Hepatocyte (in vitro differentiated cells): ENCODE data around the gene POLR2E.

Experiments used
- EZH2 ChIP-seq: fragments of 200-600 bp; sonication (generic); IDR thresholded peaks from 2 replicates; pipeline ENCODE4 v1.6.1; 2016; ENCODE audit warnings: antibody characterized with exemption, mild to moderate bottlenecking, borderline replicate concordance
- EZH2phosphoT487 ChIP-seq: fragments of 200-600 bp; sonication (generic); IDR thresholded peaks from one replicate; pipeline ENCODE4 v1.6.1; 2018; ENCODE audit warnings: antibody characterized with exemption, mild to moderate bottlenecking, low read depth, moderate library complexity; ENCODE audit not compliant: unreplicated experiment, severe bottlenecking
- TF ChIP-seq, protein P1 (sequence below): fragments of 200-600 bp; sonication (generic); IDR thresholded peaks from 2 replicates; pipeline ENCODE4 v1.5.1; 2016; ENCODE audit warnings: antibody characterized with exemption, mild to moderate bottlenecking; ENCODE audit not compliant: poor library complexity

DNA sequence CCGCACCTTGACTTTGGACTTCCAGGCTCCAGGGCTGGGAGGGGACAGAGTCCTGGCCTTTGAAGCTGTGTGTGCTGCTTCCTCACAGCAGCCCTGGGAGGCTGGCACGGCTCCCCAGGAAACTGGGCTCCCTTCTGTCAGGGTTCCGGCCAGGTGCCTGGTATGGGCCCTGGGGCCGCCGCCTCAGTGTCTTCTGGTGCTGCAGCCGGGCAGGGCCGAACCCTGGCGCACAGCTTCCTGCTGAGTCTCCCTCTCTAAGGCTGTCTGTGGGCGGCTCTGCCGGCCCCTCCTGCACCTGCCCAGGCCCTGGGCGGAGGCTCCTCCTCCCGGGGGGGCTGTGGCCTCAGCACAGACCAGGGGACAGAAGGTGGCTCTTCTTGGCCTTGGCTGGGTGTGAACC lies 41.0 kb upstream of the POLR2E start:
- TF ChIP-seq, protein P1, sequence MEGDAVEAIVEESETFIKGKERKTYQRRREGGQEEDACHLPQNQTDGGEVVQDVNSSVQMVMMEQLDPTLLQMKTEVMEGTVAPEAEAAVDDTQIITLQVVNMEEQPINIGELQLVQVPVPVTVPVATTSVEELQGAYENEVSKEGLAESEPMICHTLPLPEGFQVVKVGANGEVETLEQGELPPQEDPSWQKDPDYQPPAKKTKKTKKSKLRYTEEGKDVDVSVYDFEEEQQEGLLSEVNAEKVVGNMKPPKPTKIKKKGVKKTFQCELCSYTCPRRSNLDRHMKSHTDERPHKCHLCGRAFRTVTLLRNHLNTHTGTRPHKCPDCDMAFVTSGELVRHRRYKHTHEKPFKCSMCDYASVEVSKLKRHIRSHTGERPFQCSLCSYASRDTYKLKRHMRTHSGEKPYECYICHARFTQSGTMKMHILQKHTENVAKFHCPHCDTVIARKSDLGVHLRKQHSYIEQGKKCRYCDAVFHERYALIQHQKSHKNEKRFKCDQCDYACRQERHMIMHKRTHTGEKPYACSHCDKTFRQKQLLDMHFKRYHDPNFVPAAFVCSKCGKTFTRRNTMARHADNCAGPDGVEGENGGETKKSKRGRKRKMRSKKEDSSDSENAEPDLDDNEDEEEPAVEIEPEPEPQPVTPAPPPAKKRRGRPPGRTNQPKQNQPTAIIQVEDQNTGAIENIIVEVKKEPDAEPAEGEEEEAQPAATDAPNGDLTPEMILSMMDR: no peak
- no peak for TF ChIP-seq EZH2
- TF ChIP-seq EZH2phosphoT487: no peak
